ENCODE measurements around the gene JCAD.

JCAD gene

GRCh38 chr10:30019468-30019867, 39.9 kb downstream of the JCAD start:
- no peak overlapping the region for H3K27ac ChIP-seq
- TF ChIP-seq CTCF (IDR thresholded peaks at IDR 0.05), result no peak

GRCh38 chr10:30018496-30018895, 40.9 kb downstream of the JCAD start:
- peaks cover 4% of the 10 kb centered on the region for H3K4me1 ChIP-seq
- H3K9ac ChIP-seq, result no peak overlapping the region
- no peak overlapping the region for H2AFZ ChIP-seq
- no peaks in the 10 kb centered on the region for H3K27me3 ChIP-seq (ENCODE audit: control insufficient read depth, insufficient read depth, low read length)
- no peaks in the 10 kb centered on the region for H3K36me3 ChIP-seq (ENCODE audit: control insufficient read depth, insufficient read depth, low read length)
- TF ChIP-seq CTCF (IDR thresholded peaks at IDR 0.05), result no peak
- no peaks in the 10 kb centered on the region for H3K9me3 ChIP-seq (ENCODE audit: control insufficient read depth, low read length)
- H3K4me2 ChIP-seq (ENCODE audit: low read length), result no peak overlapping the region
- H3K79me2 ChIP-seq, result no peaks in the 10 kb centered on the region
- no peak overlapping the region for H3K27ac ChIP-seq
- H3K4me3 ChIP-seq (ENCODE audit: low read depth, low read length), result no peak overlapping the region

More at GRCh38 chr10:30019468-30019867, 39.9 kb downstream of the JCAD start:
- H3K4me1 ChIP-seq, result no peaks in the 10 kb centered on the region
- H3K4me2 ChIP-seq (ENCODE audit: low read length), result no peak overlapping the region
- H3K27me3 ChIP-seq (ENCODE audit: control insufficient read depth, insufficient read depth, low read length), result no peaks in the 10 kb centered on the region
- H3K9me3 ChIP-seq (ENCODE audit: control insufficient read depth, low read length), result no peaks in the 10 kb centered on the region
- H3K79me2 ChIP-seq, result no peaks in the 10 kb centered on the region
- H3K9ac ChIP-seq, result no peak overlapping the region
- H2AFZ ChIP-seq, result no peak overlapping the region
- H3K36me3 ChIP-seq (ENCODE audit: control insufficient read depth, insufficient read depth, low read length), result no peaks in the 10 kb centered on the region
- no peak overlapping the region for H3K4me3 ChIP-seq (ENCODE audit: low read depth, low read length)

GRCh38 chr10:30017966-30018365, 41.4 kb downstream of the JCAD start:
- Histone ChIP-seq H2AFZ (no peak overlapping the region), H3K36me3 (ENCODE audit: control insufficient read depth, insufficient read depth, low read length) (no peaks in the 10 kb centered on the region), H3K9ac (no peak overlapping the region), H3K79me2 (no peaks in the 10 kb centered on the region), H3K9me3 (ENCODE audit: control insufficient read depth, low read length) (no peaks in the 10 kb centered on the region), H3K4me1 (peaks cover 6% of the 10 kb centered on the region), H3K4me2 (ENCODE audit: low read length) (no peak overlapping the region), H3K4me3 (ENCODE audit: low read depth, low read length) (no peak overlapping the region), H3K27me3 (ENCODE audit: control insufficient read depth, insufficient read depth, low read length) (no peaks in the 10 kb centered on the region), H3K27ac (no peak overlapping the region)
- no peak for TF ChIP-seq CTCF (IDR thresholded peaks at IDR 0.05)

- Histone ChIP-seq H3K79me2 (no peaks in the 10 kb centered on the region), H3K27me3 (ENCODE audit: control insufficient read depth, insufficient read depth, low read length) (no peaks in the 10 kb centered on the region), H3K4me3 (ENCODE audit: low read depth, low read length) (no peak overlapping the region), H3K36me3 (ENCODE audit: control insufficient read depth, insufficient read depth, low read length) (no peaks in the 10 kb centered on the region), H3K9me3 (ENCODE audit: control insufficient read depth, low read length) (no peaks in the 10 kb centered on the region), H3K27ac (no peak overlapping the region), H3K4me2 (ENCODE audit: low read length) (no peak overlapping the region), H3K4me1 (peaks cover 6% of the 10 kb centered on the region), H3K9ac (no peak overlapping the region), H2AFZ (no peak overlapping the region)
- no peak for TF ChIP-seq CTCF (IDR thresholded peaks at IDR 0.05)
These were observed 41.8 kb downstream of the JCAD start for GRCh38 chr10:30017556-30017955.

- Histone ChIP-seq H3K4me2 (ENCODE audit: low read length) (no peak overlapping the region), H3K9ac (no peak overlapping the region), H2AFZ (no peak overlapping the region), H3K27ac (no peak overlapping the region), H3K4me3 (ENCODE audit: low read depth, low read length) (no peak overlapping the region), H3K27me3 (ENCODE audit: control insufficient read depth, insufficient read depth, low read length) (no peaks in the 10 kb centered on the region), H3K79me2 (no peaks in the 10 kb centered on the region), H3K9me3 (ENCODE audit: control insufficient read depth, low read length) (no peaks in the 10 kb centered on the region), H3K36me3 (ENCODE audit: control insufficient read depth, insufficient read depth, low read length) (no peaks in the 10 kb centered on the region), H3K4me1 (peaks cover 6% of the 10 kb centered on the region)
- no peak for TF ChIP-seq CTCF (IDR thresholded peaks at IDR 0.05)
These were observed 44.9 kb downstream of the JCAD start for GRCh38 chr10:30014511-30014910.

Measured in parathyroid adenoma (tissue), 2 donors.